G401.6 (cell line): Measurements from ENCODE around the gene DPM3.
"Not testable (repeated sequence)": the region's sequence is repeated elsewhere in the genome, so short reads cannot be mapped to it uniquely, and the experiment has no call there.

Source experiments
- FAIRE-seq: peaks from 2 replicates; lab custom pipeline; 2012; peaks lifted over from hg19 to GRCh38; lab: Jason Lieb, UNC

Gene DPM3

DNA sequence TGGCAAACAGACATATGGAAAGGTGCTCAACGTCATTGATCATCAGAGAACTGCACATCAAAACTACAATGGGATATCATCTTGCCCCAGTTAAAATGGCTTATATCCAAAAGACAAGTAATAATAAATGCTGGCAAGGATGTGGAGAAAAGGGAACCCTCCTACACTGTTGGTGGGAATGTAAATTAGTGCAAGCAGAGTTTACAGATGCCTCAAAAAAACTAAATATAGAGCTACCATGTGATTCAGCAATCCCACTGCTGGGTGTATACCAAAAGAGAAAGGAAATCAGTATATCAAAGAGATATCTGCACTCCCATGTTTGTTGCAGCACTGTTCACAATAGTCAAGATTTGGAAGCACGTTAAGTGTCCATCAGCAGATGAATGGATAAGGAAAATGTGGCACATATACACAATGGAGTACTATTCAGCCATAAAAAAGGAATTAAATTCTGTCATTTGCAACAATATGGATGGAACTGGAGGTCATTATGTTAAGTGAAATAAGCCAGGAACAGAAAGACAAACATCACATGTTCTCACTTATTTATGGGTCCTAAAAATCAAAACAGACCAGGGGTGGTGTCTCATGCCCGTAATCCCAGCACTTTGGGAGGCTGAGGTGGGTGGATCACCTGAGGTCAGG is 15.8 kb upstream of the DPM3 start:
- FAIRE-seq = not testable (repeated sequence)

DNA sequence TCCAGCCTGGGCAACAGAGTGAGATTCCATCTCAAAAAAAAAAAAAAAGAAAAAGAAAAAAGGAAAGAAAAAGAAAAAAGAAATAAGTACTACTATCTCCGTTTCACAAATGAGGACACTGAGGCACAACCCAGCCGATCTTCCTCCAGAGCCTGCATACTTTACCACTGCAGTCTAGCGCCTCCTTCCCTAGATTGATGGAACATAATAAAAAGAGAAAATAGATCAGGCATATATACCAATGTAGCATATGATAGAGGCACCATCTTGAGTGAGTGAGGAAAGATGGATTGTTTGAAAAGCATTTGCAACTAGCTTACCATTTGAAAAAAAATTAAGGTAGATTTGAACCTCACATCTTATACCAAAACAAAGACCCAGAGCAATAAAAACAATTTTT is 5.2 kb upstream of the DPM3 start:
- FAIRE-seq = no peak

DNA sequence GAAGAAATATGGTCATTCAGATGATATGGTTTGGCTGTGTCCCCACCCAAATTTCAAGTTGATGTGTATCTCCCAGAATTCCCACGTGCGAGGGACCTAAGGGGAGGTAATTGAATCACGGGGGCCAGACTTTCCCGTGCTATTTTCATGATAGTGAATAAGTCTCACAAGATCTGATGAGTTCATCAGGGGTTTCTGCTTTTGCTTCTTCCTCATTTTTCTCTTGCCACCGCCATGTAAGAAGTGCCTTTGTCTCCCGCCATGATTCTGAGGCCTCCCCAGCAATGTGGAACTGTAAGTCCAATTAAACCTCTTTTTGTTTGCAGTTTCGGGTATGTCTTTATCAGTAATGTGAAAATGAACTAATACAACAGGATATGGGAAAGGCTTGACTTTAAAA is 1.4 kb upstream of the DPM3 start:
- no peak for FAIRE-seq

DNA sequence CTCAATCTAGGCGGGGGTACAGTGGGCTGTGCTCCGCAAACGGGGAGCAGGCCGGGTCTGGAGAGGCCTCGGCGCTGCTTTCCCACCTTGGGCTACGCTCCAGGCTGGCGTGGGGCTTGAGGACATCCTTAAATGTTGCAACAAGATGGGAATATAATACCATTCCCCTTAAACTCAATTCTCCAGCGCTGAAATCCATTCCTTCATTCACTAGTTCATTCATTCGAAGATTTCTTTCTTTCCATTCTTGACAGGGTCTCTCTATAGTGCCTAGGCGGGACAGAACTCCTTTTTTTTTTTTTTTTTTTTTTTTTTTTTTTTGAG is 261 bp upstream of the DPM3 start:
- FAIRE-seq = no peak

DNA sequence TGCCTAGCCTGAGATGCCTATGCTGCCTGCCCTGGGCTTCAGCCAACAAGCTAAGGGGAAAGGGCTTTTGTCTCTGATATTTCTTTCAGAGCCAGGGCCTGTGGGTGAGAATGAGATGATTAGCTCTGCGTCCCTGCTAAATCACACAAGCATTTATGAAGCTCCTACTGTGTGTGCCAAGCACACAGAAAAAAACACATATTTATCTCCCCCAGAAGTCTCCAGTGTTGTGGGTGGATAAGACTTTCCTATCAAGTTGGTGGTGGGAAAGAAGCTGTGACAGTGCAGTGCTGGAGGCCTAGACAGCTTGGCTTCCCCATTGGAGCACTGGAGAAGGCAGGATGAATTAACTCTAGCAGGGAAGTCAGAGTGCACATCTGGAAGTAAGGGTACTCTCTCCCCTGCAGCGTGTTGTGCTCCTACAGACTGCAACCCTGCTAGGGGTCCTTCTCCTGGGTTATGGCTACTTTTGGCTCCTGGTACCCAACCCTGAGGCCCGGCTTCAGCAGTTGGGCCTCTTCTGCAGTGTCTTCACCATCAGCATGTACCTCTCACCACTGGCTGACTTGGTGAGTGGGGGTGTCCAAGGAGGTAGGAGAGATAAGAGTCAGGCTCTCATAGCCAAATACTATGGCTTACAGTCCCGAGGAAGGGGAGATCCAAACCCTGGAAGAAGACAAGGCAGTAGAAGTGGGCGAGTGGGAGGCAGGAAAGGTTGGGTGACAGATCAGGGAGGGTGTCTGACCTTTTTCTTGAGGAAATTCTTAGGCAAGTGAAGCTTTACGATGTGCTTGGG is 3.0 kb downstream of the DPM3 start:
- no peak for FAIRE-seq

DNA sequence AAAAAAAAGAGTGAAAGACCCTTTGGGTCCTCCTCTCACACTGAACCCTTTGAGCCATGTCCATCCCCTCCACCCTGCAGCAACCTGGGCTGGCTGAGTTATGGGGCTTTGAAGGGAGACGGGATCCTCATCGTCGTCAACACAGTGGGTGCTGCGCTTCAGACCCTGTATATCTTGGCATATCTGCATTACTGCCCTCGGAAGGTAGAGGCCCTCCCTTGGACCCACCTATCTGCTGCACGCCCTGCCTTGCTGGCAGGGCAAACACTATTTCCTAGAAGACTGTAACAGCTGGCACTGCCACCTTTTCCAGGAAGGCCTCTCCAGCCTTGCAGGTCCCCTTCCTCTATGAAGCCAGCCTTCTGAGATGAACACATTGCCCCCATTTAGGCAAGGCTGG is 3.6 kb downstream of the DPM3 start:
- no peak for FAIRE-seq

DNA sequence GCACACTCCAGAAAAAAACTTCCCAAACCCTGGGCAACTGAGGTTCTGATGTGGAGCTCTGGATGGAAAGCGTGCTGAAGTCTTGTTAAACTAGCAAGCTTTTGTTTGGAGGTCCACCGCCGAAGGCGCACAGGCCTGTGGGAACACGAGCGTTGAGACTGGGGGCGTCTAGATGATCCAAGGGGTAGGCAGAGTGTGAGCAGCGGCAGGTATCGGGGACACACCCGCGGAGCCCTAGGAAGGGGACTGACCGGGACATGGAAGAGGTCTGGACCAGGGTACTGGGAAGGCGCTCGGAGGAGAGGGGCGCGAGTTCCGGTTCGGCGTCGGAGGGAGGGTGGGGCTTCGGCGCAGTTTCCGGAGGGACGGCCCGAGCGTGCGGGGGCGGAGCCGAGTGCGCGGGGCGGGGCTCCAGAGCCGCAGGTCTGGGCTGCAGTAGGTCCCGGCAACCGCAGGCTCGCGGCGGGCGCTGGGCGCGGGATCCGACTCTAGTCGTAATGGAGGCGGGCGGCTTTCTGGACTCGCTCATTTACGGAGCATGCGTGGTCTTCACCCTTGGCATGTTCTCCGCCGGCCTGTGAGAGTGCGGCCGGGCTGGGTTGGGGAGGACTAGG is 4.8 kb downstream of the DPM3 start, which contains the start of gene SLC50A1:
Gene SLC50A1 (plus strand): TSS at position 438 of the 614 bp plus-strand sequence. CDS start 60 bp downstream, at position 498.
- peak; percentile 69 for FAIRE-seq

DNA sequence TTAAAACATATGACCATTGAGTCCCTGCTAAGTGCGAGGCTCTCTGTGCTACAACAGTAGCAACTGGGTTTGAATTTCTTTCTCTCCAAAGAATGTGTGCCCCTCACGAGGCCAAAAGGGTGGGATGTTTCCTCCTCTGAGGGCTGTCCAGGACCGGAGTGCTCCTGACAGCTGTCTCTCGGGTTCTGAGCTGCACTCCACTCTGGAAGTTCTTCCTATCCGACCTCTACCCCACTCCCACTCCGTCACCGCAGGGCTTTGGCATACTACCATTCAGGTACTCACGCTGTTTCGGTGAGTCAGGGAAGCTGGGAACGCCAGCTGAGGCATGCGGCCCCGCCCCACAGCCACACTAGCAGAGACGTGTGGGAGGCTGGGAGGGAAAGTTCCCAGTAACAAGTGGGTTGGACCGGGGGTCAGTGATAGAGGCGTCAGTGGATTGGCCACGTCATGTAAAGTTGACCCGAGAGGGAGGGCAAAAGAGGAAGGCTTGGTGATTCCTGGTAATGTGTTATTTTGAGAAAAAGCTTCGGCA is 5.4 kb downstream of the DPM3 start:
- FAIRE-seq = peak; percentile 93

DNA sequence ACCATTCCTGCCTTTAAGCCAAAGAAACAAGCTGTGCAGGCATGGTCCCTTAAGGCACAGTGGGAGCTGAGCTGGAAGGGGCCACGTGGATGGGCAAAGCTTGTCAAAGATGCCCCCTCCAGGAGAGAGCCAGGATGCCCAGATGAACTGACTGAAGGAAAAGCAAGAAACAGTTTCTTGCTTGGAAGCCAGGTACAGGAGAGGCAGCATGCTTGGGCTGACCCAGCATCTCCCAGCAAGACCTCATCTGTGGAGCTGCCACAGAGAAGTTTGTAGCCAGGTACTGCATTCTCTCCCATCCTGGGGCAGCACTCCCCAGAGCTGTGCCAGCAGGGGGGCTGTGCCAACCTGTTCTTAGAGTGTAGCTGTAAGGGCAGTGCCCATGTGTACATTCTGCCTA is 6.0 kb downstream of the DPM3 start:
- FAIRE-seq = no peak

DNA sequence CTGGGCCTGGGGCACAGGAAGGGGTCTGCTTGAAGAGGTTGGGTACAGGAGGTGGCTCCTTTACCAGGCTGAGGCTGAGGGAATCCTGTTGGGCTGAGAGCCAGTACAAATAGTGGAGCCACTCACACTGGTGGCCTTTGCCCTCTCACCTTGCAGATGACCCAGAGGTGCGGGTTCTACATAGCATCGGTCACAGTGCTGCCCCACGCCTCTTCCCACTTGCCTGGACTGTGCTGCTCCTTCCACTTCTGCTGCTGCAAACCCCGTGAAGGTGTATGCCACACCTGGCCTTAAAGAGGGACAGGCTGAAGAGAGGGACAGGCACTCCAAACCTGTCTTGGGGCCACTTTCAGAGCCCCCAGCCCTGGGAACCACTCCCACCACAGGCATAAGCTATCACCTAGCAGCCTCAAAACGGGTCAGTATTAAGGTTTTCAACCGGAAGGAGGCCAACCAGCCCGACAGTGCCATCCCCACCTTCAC is 6.5 kb downstream of the DPM3 start:
- FAIRE-seq = no peak

DNA sequence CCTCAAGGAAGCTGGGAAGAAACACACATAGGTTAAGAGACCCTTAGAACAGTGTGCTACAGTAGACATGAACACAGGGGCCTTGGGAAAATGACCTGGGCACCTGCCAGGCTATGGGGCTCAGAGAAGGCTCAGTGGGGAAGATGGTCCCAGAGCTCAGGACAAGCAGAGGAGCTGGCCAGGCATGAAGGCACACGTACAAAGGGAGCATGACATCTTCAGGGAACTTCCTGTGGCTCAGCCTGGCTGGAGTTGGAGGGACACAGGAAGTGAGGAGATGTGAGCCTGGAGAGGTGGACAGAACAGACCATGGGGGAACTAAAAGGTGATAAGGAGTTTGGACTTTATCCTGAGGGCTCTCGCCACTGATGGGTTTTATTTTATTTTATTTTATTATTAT is 8.5 kb downstream of the DPM3 start:
- FAIRE-seq = no peak

DNA sequence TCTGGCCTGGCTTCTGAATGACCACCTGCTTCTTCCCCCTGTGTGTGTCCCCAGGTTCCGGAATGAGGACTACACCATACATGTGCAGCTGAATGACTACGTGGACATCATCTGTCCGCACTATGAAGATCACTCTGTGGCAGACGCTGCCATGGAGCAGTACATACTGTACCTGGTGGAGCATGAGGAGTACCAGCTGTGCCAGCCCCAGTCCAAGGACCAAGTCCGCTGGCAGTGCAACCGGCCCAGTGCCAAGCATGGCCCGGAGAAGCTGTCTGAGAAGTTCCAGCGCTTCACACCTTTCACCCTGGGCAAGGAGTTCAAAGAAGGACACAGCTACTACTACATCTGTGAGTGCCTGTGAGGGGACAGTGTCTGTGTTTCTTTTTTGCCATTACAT is 9.0 kb downstream of the DPM3 start:
- FAIRE-seq = no peak

DNA sequence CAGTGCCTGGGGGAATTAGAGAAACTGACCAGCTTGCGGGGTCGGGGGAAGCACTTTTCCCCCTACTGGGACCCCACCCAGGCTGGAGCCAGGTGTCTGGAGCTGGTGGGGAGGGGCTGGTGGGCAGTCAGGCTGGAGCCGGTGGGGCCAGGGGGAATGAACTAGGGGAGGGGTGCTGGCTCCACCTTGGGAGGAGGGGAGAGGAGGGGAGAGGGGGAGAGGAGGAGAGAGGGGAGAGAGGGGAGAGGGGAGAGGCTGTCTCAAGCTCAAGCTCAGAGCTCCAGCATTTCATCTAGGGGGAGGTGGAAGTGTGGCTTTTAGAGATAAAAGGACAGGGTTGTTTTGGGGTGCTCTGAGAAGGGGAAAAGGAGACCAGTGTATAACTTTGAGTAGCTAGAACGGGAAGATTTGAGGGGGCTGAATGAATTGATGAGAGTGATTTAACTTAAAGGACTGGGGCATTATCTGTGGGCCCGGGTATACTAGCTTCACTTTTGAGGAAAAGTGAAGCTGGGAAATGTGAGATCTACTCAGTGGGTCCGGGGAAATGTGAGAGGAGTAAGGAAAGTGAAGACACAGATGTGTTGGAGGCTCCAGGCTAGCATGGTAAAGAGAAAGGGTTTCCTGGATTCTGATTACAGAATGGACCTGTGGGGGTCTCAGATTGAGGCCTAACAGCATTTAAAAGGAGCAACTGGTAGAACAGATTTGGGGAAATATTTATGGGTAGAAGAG is 9.9 kb downstream of the DPM3 start:
- FAIRE-seq = no peak

DNA sequence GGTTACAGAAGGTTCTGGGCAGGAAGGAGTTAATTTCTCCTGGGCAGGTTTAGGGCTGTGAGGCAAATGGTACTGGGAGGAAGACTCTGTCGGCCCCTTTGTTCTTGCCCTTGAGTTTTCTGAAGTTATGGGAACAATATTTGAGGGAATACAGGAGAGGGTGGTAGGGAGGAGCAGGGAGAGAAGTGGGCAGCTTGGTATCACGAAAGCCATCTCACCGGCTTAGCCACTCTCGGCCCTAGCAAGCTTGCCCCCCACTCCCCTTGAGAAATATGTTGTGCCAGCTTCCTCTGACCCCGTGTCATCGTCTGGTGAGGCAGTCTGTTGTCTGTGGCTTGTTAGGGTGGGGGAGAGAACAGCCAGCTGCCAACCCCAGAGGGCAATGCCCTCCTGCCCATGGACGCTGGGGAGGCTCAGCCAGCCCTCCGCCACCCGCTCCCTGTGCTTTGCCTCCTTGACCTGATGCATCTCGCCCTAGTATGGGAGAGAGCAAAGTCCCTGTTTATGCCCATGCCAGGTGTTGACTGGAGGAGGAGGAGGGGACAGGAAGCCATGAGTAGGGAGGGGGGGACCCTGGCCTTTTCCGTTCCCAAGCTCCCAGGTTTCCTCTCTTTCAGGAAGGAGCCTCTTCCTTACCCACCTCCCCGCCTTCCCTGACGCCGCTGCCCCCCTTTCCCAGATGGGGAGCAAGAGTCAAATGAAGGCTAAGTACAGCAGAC is 11.4 kb downstream of the DPM3 start:
- no peak for FAIRE-seq

DNA sequence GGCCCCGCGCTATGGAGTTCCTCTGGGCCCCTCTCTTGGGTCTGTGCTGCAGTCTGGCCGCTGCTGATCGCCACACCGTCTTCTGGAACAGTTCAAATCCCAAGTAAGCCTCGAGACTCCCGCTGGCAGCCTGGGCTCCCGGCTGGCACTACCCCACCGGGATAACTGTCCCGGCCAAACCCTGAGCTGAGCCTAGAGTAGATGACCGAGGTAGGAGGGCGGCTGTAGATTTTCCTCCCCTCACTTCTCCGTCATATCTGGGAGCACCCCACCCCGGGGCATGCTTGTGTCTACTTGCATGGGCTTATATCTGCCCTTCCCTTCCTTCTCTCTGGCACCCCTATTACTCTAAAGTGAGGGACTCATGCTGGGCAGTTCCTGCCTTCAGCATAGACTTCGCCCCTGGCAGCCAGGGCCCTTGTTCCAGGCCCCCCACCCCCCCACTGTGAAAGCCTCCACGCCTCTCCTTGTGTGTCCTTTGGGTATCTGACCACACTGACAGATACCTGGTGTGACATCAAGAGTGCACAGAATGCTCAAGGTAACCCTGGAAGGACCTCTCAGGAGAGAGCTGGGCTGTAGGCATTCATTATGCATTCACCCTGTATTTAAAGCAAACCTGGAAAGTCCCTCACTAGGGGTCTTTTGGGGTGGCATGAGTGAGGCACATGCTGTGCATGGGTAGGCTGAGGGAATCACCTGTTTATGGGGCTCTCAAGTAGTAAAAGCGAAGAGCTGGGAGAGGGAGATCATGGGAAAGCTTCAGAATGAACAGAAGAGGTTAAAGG is 12.2 kb downstream of the DPM3 start:
- FAIRE-seq = no peak

DNA sequence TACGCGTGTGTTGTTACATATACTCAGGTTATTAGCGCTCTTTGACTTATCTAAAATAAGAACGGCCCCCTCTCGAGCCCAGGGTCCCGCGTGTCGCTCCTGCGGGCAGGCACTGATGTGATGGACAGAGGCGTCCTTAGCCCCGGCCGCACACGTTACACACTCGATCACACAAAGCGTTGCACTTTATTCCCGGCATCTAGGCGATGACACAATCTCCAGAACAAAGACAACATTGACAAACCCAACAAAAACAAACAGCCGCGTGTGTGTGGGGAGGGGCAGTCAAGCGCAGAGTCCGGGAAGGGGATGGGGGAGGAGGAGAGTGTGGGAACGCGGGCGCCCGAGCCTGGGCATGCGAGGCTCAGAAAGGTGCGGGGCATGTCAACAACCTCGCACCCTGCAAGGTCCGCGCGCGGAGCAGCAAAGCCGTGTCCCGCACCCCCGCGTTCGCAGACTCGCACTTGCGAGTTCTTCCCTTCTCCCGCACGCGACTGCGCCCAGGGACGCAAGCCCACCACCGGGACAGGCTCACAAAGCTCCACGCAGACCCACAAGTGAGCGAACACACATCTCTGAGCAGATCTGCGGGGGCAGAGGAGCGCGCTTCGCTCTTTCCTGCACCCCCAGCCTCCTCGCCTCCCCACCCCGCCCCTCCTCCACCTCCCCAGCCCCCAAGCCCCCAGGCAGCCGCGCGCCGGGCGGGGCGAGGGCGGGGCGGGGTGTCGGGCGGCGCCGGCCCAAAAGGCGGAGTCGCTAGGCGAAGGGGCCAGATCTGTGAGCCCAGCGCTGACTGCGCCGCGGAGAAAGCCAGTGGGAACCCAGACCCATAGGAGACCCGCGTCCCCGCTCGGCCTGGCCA is 13.0 kb downstream of the DPM3 start, which contains the start of gene EFNA1:
Gene EFNA1 (plus strand): TSS at position 772 of the 862 bp plus-strand sequence. CDS start 102 bp downstream, outside the sequence.
- FAIRE-seq = no peak

DNA sequence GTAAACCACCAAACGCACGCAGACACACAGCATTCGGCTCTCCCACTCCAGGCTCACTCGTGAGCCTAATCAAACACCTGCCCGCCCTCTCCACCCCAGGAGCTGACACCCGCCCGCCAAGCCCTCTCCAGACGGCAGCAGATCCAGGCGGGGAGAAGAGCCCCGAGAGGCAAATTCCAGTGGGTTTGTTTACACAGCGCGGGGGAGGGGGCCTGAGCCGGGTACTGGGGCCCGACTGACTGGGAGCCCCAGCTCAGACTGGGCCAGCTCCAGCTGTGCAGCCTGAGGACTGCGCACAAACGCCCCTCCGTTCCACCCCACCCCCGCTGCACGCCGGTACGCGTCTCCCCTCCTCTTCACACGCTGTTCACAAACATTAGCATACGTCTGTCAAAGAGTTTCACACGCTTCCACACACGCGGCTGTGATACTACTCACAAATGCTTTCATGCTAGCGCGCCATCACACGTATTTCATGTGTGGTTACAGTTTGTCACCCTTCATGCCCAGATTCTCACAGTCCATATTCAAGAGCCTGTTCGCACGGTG is 13.7 kb downstream of the DPM3 start:
- no peak for FAIRE-seq

DNA sequence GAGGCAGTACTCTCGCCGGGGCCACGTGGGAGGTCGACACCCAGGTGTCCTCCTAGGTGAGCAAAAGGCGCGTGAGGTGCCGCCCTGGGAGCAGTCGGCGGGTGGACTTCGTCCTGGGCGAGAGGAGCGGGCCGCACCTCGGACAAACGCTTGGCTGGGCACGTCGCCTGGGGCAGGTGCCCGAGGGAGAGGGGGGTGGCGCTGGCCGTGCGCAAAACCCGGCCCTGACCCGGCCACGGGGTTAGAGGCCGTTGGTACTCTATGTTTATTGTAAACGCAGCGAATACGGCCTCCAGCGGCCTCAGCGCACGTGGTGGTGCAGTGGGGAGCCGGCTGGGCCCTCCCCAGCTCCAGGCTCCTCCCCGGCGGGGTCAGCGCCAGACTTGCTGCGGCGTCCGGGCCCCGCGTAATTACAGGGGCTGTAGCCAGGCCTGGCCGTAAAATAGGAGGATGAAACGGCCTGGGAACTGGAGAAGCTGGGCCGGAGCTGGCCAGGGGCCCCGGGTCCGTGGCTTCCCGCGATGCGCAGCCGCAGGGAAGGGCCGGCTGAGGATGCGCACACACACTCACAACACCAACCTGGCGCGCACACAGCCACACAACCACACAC is 14.3 kb downstream of the DPM3 start:
- FAIRE-seq = no peak

DNA sequence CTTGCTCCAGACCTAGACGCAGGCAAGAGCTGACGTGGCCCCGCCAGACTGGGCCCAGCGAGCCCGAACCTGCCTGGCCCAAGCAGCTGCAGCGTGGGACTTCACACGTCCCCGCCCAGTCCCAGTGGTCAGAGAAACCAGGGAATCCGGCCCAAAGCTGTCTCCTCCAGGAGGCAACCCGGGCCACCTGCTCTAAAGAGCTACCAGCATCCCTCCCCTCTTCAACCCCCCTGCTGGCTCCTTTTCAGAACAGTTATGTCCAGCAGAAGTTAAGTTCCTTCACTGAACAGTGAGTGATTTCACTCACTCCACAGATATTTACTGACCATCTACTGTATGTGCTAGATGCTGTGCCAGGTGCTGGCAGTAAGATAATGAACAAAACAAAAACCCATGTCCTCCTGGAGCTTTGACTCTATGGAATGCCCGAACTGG is 14.8 kb downstream of the DPM3 start:
- FAIRE-seq = no peak
